GM19239 (cell line): Measurements from ENCODE around the gene MED12L.
"Not testable (repeated sequence)": the region's sequence is repeated elsewhere in the genome, so short reads cannot be mapped to it uniquely, and the experiment has no call there.

Experiments
- DNase-seq: peaks from one replicate; pipeline ENCODE4 v3.0.0; 2011; ENCODE audit warnings: low spot score; ENCODE audit not compliant: insufficient read length
- FAIRE-seq: peaks from 2 replicates; lab custom pipeline; 2011; peaks lifted over from hg19 to GRCh38; lab: Jason Lieb, UNC

The MED12L gene

GRCh38 chr3:151230646-151231045, 145.2 kb downstream of the MED12L start:
- DNase-seq: peak; percentile 33
- peak; percentile 84 for FAIRE-seq

- not testable (repeated sequence) for DNase-seq, FAIRE-seq
Measured at GRCh38 chr3:151232403-151232802, 146.9 kb downstream of the MED12L start.

- FAIRE-seq: no peak
- DNase-seq: no peak
Measured at GRCh38 chr3:151232991-151233390, 147.5 kb downstream of the MED12L start.

- DNase-seq: no peak
- no peak for FAIRE-seq
Measured at GRCh38 chr3:151234825-151235224, 149.4 kb downstream of the MED12L start.

GRCh38 chr3:151236316-151236715, 150.9 kb downstream of the MED12L start:
- no peak for DNase-seq
- no peak for FAIRE-seq

- DNase-seq: no peak
- FAIRE-seq: no peak
Measured at GRCh38 chr3:151236736-151237135, 151.3 kb downstream of the MED12L start.

GRCh38 chr3:151242006-151242405, 156.5 kb downstream of the MED12L start:
- not testable (repeated sequence) for FAIRE-seq

GRCh38 chr3:151248772-151249337, 163.4 kb downstream of the MED12L start:
- FAIRE-seq (no peak), DNase-seq (no peak)

More at GRCh38 chr3:151242006-151242405, 156.5 kb downstream of the MED12L start:
- not testable (repeated sequence) for DNase-seq

- DNase-seq (no peak), FAIRE-seq (no peak)
Measured at GRCh38 chr3:151256749-151257148, 171.3 kb downstream of the MED12L start.

- no peak for DNase-seq
- no peak for FAIRE-seq
Measured at GRCh38 chr3:151259664-151260063, 174.2 kb downstream of the MED12L start.

- FAIRE-seq (no peak), DNase-seq (no peak)
Measured at GRCh38 chr3:151262871-151263525, 177.5 kb downstream of the MED12L start.

- DNase-seq: no peak
- no peak for FAIRE-seq
Measured at GRCh38 chr3:151264605-151265004, 179.1 kb downstream of the MED12L start.

- FAIRE-seq (peak; percentile 48), DNase-seq (no peak)
Measured at GRCh38 chr3:151265166-151265565, 179.7 kb downstream of the MED12L start.

- DNase-seq: peak; percentile 29
- peak; percentile 93 for FAIRE-seq
Measured at GRCh38 chr3:151265866-151266265, 180.4 kb downstream of the MED12L start.

- FAIRE-seq: peak; percentile 14
- DNase-seq: no peak
Measured at GRCh38 chr3:151267066-151267465, 181.6 kb downstream of the MED12L start.

GRCh38 chr3:151268267-151269235, 183.1 kb downstream of the MED12L start:
- peak; percentile 95 for FAIRE-seq
- peak; percentile 16 for DNase-seq

- no peak for DNase-seq
- peak; percentile 4 for FAIRE-seq
Measured at GRCh38 chr3:151269631-151270030, 184.2 kb downstream of the MED12L start.

- FAIRE-seq: no peak
- DNase-seq: no peak
Measured at GRCh38 chr3:151275091-151275490, 189.6 kb downstream of the MED12L start.

GRCh38 chr3:151276038-151276686, 190.7 kb downstream of the MED12L start:
- FAIRE-seq (no peak), DNase-seq (no peak)

GRCh38 chr3:151276687-151277042, 191.2 kb downstream of the MED12L start:
- peak; percentile 87 for FAIRE-seq
- DNase-seq: no peak
